Activated CD8-positive, alpha-beta memory T cell treated with anti-CD3 and anti-CD28 coated beads, Interleukin-2, amount 50 U/mL, for 4 hours (primary cell): ENCODE results near the gene CEP164.

Experiments
- DNase-seq: peaks from one replicate; pipeline ENCODE4 v3.0.0-alpha.2; 2020

The CEP164 gene

DNA sequence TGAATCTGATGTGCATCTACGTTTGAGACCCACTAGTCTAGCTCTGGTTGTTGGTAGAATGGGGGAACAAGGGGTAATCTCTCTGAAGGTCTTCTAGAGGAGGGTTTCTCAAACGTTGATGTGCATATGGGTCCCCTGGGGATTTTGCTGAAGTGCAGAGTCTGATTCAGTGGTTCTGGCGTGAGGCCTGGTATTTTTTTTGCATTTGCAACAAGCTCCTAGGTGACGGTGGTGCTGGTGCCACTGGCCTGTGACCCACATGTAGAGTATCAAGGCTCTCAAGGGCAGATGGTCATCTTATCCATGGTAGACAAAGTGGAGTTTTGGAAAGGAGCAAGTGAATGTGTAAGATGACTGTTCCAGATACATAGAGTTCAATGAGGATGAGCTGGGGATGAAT lies 97.1 kb downstream of the CEP164 start:
- DNase-seq: no peak

DNA sequence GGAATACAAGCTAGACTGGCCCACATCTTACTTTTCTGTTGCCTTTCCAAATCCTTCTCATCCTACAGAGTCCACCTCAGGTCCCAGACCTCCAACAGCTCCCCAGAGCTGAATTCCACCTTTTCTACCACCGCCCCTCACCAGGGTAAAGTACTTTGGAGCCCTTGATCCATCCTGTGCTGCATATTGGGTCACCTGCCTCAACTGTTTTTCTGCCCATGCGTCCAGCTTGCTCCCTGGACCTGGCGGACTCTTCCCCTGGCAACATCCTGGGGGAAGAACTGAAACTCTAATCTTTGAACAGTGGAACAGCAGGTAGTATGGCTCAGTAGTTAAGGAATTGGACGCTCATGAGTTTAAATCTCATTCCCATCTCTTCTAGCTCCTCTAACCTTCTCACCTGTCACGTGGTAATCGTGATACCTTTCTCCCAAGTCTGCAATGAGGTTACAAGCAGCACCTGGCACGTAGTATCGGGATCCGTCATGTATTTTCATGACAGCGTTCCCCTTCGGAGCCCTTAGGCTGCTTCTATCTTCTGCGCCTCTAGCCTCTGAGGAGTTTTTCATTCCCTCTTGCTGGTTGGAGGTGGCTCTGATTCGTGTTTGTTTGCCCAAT lies 98.1 kb downstream of the CEP164 start:
- no peak for DNase-seq

DNA sequence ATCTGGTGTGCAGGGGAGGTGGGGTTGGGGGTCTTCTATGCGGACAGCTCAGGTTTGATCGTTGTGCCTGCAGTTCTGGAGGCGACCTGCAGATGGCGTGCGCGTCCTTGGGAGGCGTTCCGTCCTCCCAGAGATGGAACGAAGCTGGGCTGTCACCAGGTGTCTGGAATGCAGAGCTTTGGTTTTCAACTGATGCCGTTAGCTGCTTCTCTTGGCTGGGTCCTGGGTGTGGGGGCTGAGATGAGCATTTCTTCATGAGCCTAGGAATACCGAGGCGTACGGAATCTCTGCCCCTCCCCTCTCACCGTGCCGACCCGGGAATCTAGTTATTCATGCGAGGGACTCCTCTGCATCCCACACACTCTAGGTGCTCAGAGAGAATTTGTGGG lies 98.6 kb downstream of the CEP164 start:
- peak; percentile 73 for DNase-seq

DNA sequence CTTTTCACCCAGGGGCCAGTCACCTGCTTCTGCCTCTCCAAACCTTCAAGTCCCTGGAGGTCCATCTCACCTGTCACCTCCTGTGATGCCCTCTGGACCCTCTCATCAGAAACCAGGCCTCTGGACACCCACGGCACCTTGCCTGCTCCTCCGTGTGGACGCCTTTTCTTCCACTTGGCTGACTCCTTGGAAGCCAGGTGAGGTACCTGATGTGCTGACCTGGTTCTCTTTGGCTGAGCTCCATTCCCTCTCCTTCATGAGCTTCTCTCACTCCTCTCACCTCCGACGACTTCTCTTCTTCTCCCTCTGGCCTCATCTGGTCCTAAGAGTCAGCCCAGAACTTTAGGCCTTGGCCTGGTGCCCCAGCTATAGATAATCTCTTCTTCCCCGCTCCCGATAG lies 99.3 kb downstream of the CEP164 start:
- no peak for DNase-seq

DNA sequence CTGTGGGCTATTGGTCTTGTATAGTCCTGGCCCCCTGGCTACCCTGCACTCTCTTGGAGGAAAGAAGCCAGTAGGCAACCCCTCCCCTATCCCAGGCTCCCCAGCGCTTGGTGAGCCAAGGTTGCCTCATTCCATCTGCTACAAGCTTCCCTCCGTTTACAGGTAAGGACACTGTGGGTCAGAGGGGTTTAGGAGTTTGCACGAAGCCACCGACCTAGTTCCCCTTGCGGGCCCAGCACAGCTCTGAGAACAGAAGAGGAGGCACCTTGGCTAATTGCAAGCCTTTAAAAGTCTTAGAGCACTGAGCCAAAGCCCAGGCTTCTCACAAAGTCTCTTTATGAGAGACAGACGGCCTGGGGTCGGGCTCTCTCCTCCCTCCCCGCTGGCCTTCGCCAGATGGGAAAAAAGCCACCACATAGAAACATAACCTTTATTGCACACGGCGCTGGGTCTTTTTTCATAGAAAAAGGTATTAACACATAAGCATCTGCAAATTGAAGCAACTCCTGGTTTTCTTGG lies 99.8 kb downstream of the CEP164 start:
- no peak for DNase-seq

DNA sequence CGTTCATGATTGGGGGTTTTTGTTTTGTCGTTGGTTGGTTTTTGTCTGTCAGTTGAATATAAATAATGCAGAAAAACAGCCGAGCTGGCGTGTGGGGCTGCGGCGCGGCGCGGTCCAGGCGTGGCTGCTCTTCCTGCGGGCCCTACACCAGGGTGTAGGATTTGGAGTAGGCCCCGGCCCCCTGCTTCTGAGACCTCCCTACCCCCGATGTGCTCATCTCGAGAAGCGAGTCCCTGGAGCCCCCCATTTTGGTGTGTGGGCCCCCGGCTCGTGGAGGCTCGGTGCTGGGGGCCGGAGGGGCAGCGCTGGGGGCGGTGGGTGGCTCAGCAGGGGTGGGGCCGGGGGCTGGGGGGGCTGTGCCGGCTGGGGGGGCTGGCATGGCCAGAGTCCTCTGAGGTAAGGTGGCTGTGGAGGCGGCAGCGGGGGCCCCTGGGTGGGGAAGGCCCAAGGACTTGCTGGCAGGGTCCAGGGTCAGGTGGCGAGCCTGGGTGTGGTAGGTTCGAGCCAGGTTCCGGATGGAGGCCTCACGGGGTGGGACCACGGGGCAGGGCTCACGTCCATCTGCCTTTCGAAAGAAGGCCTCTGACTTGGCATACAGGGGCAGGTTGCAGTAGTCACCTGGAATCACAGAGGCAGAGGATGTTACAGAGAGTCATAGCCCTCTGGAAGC lies 100.7 kb downstream of the CEP164 start:
- no peak for DNase-seq

DNA sequence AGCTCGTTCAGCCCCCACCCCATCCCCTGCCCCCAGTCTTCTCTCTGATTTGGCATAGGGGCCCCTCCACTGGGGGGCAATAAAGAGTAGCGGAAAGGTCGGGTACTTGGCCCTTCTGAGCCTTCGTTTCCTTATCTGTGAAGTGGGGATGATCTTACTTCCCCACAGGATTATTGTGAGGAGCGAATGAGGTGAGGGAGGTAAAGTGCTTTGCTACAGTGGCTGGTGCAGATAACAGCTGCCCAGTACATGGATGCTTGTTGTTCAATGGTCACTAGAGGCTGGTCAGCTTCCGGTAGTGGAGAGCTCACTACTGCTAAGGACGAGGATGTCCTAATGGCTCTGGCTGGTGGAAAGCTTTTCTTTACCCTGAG lies 101.2 kb downstream of the CEP164 start:
- no peak for DNase-seq

DNA sequence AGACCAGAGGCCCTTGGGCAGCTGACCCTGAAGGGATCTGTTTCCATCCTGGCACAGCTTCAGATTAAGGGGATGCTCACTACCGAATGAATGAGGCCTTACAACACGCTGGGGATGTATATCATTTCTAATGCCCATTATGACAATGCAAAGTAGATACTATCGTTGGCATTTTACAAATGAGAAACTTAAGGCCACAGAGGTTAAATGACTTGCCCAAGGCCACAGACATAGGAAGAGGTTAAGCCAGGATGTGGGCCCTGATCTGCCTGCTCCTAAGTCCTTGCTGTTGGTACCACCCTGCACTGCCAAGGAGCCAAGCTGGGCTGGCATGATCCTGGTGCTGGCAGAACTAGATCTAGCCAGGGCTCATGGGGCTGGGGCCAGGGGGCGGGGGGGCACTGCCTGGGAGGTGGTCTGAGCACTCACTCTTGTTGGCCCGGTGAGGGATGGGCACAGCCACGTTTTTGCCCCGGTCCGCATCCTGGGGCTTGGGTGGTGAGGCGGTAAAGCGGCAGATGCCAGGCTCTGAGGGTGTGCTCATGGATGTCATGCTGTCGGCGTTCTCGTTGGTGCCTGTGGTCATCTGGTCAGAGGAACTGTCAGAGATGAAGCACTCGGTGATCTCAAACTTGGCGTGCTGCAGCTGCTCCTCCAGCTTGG lies 102.8 kb downstream of the CEP164 start:
- DNase-seq: no peak

DNA sequence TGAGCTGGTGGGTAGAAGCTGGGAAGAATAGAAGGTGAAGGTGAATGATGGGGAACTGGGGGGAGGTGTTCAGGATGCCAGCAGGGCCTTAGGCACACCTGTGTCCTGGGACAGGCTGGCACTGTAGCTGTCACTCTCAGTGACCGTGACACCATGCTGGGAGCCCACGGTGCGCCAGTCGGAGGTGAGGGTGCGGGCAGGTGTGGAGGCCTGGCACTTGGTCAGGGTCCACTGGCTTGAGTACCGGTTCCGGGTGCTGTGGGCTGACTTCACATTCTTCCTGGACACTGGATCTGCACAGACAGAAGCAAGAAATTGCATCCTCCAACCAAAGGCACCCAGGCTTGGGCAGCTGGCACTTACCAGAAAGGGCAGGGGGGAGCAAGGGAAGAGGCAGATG lies 103.8 kb downstream of the CEP164 start:
- no peak for DNase-seq

DNA sequence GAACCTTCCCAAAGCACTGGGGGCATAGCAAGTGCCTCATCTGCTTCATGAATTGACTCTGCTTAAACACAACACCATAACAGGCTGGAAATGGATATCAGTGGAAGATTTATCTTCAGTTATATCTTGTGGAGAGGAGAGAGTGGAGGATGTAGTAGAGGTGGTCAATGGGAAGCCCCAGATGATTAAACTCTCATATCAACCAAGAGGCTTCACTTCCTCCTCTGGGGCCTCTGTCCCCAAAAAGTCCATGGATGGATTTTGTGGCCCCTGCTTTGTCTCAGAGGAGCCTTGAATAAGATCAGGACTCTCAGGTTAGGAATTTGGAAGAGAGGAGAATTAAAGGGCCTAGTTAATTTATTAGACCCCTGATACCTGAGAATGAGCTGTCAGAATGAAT lies 106.1 kb downstream of the CEP164 start:
- DNase-seq: no peak

DNA sequence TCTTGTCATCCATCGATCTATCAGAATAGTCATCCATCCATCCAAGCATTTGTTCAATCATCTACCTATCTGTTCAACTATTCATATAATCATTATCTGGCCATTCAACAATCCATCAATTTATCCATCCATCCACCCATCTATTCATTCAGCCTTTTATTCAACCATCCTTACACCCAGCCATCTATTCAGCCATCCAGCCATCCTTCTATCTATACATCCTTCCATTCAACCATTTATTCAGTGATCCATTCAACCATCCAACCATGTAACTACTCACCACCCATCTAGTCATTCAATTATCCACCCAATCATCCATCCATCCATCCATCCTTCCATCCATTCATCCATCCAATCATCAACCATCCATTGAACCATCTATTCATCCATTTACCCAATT lies 106.8 kb downstream of the CEP164 start:
- no peak for DNase-seq

DNA sequence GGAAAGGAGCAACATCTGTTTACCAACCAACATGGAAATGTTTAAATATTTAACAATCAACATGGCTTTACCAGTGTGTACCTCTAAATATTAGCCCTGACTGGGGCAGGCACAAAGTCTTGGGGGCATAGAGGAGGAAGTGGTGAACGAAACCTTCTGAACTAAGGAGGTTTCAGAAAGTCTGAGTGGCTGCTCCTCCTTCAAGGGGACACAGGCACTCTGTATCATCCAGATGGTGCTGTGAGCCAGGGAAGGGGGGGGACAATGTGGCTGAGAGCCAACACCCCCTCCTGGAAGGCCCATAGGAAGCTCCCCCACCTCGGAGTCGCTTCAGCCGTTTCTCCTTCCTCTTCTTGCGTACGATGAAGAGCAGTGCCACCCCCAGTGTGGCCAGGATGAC lies 107.7 kb downstream of the CEP164 start:
- no peak for DNase-seq

DNA sequence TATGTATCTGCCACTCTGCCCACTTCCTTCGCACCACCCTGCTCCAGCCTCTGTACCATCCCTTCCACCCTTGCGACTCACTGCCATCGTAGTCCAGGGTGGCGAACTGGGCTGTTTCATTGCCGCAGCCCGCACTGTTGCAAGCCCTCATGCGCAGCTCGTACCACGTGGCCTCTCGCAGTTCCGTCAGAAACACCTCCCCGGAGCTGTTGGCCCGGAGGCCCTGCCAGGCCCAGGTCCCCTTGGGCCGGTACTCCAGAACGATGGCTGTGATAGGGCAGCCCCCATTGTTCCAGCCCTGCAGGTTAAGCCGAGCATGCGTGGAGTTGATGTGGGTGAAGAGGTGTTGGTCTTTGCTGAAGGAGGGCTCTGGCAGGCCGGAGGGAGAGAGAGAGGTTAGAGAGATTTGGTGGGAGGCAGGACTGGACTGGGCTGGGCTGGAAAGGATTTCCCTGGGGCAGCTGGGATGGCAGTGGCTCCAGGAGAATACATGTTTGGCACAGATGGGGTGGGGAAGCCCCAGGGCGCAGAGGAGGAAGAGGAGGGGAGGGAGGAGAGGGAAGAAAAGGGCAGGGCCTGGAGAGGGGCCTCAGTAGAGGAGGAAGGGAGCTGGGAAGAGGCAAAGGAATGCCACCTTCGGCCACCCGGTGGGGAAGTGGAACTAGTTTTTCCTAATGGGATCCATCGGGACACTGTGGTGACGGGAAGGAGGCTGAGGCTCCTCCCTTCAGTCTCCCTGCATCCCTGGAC lies 109.6 kb downstream of the CEP164 start:
- no peak for DNase-seq

DNA sequence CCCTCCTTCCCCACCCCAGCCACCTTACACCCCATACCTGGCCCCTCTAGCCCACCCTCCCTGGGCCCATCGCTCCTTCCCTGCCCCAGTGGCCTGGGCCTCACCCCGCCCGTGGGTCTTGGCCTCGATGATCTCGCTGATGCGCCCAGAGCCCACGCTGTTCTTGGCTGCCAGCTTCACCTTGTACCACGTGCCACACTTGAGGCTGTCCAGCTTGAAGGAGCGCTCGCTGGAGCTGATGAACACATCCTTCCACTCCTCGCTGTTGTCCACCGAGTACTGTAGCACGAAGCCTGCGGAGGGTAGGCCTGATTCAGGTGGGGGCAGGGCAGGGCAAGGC lies 110.1 kb downstream of the CEP164 start:
- no peak for DNase-seq

DNA sequence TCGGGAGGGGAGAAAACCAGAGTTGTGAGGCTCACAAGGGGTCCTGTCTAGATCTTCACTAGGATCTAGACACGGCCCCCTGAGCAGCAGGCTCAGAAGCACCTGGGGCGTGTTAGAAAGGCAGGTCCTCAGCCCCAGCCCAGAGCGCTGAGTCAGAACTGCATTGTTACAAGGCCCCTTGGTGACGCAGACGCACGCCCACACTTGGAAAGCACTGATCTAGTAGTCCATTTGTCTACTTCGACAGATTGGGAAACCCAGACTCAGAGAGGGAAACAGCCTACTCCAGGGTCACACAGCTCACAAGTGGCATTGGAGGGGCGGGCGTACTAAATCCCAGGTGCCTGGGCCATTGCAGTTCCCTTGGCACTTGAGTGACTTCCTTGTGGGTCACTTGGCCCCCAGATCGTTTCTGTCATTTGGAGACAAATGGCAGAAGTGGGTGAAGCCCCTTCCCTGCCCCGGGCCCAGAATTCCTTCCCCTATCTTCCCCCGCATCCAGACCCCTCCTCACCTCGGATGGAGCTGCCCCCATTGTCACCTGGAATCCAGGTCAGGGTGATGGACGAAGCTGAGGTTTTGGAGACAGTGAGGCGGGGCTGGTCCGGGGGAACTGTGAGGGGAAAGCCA lies 110.8 kb downstream of the CEP164 start:
- DNase-seq: no peak

DNA sequence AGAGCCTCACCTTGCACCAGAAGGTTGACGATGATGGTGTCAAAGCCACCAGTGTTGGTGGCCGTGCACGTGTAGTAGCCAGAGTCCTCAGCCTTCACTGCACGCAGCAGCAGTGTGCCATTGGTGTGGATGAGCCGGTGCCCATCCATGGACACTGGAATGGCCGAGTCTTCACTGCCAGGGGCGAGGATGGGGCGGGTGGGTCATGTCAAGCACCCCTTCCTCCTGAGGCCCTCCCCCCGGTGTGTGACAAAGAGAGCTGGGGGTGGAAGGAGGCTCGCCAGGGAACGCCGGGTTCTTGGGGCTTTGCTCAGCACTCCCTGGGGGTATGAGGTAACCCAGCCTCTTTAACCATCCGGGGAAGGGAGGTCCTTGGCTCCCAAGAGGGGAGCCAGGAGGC lies 111.6 kb downstream of the CEP164 start:
- no peak for DNase-seq

DNA sequence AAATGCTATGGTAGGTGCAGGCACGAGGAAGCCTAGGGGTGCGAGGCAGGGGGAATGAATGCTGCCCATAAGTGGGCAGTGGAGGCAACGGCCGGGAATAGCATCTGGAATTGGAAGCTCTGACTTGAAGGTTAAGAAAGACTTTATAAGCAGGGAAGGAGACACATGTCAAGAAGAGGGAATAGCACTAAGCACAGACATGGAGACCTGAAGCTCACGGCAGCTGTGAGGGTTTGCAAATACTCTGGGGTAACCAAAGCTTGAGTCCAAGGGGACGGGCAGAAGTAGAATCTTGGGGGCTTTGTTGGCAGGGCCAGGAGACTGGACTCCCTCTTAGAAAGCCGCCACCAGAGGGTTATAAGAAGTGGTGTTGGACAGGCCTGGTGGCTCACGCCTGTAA lies 112.6 kb downstream of the CEP164 start:
- no peak for DNase-seq

DNA sequence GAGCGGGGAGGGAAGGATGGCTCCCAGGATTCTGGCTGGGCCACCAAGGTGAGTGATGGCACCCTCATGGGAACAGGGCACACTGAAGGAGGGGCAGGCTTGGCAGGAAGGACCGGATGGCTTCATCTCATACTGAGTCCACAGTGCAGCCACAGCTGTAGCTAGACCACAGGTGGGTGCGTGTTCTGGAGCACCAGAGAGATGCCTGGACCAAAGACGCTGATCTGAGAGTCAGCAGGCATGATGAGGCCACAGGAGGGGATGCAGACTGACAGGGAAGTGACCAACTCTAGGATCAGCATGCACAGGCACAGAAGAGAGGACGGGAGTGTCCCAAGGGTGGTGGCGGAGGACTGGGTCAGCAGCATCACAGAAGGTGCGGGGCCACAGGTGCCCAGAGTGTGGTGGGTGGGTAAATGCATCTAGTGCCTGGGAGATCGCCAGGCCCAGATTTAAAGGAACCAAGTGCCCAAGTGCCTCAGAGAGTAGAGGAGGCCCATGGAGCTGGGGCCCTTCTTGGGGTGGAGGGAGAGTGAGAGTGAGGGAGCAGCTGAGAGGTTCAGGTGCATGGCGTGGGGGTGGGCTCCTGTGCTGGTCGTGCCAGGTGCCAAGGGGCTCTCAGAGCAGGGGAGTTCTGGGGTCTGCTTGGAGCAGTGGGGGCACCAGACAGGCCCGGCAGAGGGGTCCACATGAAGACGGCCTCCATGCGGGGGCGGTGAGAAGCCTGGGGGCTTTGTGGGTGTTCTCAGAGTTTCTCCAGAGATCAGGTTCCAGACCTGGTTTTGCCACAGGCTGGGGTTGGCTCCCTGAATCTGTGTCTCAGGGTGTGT lies 113.7 kb downstream of the CEP164 start:
- no peak for DNase-seq

DNA sequence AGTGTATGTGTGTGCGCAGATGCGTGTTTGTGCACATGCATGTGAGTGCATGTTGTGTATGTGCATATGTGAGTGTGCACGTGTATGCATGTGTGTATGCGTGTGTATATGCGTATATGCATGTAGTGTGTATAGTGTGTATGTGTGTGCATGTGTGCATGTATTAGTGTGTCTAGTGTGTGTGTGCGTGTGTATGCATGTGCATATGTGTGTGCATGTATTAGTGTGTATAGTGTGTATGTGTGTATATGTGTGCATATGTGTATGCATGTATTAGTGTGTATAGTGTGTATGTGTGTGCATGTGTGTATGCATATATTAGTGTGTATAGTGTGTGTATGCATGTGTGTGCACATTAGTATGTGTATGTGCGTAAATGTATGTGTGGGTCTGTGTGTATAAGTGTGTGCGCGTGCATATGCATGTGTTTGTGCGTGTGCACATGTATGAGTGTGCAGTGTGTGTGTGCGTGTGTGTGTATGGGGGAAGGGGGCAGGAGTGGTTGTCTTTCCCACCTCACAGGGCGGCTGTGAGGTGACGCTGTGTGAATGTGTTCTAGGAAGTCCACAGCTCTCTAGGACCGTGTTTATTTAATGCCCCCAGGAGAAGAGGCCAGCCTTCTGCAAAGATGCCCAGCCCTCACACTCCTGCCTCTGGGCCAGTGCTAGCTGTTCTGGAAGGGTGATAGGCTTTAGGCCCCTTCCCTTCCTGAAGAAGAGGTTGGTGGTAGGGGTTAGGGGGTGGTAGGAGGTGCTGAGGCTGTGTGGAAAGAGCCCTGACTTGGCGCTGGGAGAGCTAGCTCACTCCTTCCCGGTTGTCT lies 114.6 kb downstream of the CEP164 start:
- DNase-seq: no peak

DNA sequence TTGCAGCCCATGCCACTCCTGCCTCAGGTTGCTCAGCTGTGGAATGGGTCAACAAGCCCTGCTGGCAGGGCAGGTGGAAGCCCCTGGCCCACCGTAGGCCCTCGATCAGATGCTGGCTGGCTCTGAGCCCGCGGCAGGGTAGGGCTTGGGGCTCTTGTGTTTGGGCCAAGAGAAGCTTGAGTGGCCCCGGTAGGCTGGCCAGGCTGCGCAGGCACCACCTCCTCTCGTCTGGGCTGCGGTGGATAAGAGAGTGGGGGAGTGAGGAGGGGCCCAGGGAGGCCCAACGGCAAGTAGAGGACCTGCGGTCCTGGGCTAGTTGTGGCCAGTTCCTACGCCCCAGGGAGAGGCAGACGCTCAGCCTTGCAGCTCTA lies 115.2 kb downstream of the CEP164 start:
- DNase-seq: no peak
